ENCODE results near the gene TTC39B.

TTC39B gene

GRCh38 chr9:15246243-15246642 lies 60.8 kb downstream of the TTC39B start:
- Histone ChIP-seq H3K79me2 (no peaks in the 10 kb centered on the region), H3K27me3 (ENCODE audit: control insufficient read depth, insufficient read depth, low read length) (no peaks in the 10 kb centered on the region), H3K27ac (no peak overlapping the region), H3K9me3 (ENCODE audit: control insufficient read depth, low read length) (no peaks in the 10 kb centered on the region), H2AFZ (no peak overlapping the region), H3K36me3 (ENCODE audit: control insufficient read depth, insufficient read depth, low read length) (no peaks in the 10 kb centered on the region), H3K4me3 (ENCODE audit: low read depth, low read length) (no peak overlapping the region), H3K4me1 (peaks cover 2% of the 10 kb centered on the region), H3K4me2 (ENCODE audit: low read length) (no peak overlapping the region), H3K9ac (no peak overlapping the region)
- TF ChIP-seq CTCF (IDR thresholded peaks at IDR 0.05): no peak

- no peak overlapping the region for H3K27ac ChIP-seq
- no peaks in the 10 kb centered on the region for H3K79me2 ChIP-seq
- no peaks in the 10 kb centered on the region for H3K36me3 ChIP-seq (ENCODE audit: control insufficient read depth, insufficient read depth, low read length)
- H3K27me3 ChIP-seq (ENCODE audit: control insufficient read depth, insufficient read depth, low read length): no peaks in the 10 kb centered on the region
- H3K4me3 ChIP-seq (ENCODE audit: low read depth, low read length): no peak overlapping the region
- no peak overlapping the region for H3K9ac ChIP-seq
- H3K4me2 ChIP-seq (ENCODE audit: low read length): no peak overlapping the region
- no peak for TF ChIP-seq CTCF (IDR thresholded peaks at IDR 0.05)
- peaks cover 2% of the 10 kb centered on the region for H3K4me1 ChIP-seq
- H2AFZ ChIP-seq: no peak overlapping the region
- no peaks in the 10 kb centered on the region for H3K9me3 ChIP-seq (ENCODE audit: control insufficient read depth, low read length)
These were observed 63.0 kb downstream of the TTC39B start for GRCh38 chr9:15244001-15244441.

- Histone ChIP-seq H3K4me3 (ENCODE audit: low read depth, low read length) (no peak overlapping the region), H3K79me2 (no peaks in the 10 kb centered on the region), H3K4me2 (ENCODE audit: low read length) (no peak overlapping the region), H3K27me3 (ENCODE audit: control insufficient read depth, insufficient read depth, low read length) (no peaks in the 10 kb centered on the region), H3K9ac (no peak overlapping the region), H3K4me1 (peaks cover 2% of the 10 kb centered on the region), H3K27ac (no peak overlapping the region), H2AFZ (no peak overlapping the region), H3K36me3 (ENCODE audit: control insufficient read depth, insufficient read depth, low read length) (no peaks in the 10 kb centered on the region), H3K9me3 (ENCODE audit: control insufficient read depth, low read length) (no peaks in the 10 kb centered on the region)
- no peak for TF ChIP-seq CTCF (IDR thresholded peaks at IDR 0.05)
These were observed 63.9 kb downstream of the TTC39B start for GRCh38 chr9:15243081-15243480.

GRCh38 chr9:15240927-15241326 lies 66.1 kb downstream of the TTC39B start:
- no peak for TF ChIP-seq CTCF (IDR thresholded peaks at IDR 0.05)
- Histone ChIP-seq H3K4me2 (ENCODE audit: low read length) (no peak overlapping the region), H3K27me3 (ENCODE audit: control insufficient read depth, insufficient read depth, low read length) (no peaks in the 10 kb centered on the region), H3K4me1 (peaks cover 2% of the 10 kb centered on the region), H3K27ac (no peak overlapping the region), H3K9ac (no peak overlapping the region), H3K9me3 (ENCODE audit: control insufficient read depth, low read length) (no peaks in the 10 kb centered on the region), H3K79me2 (peaks cover 3% of the 10 kb centered on the region), H3K36me3 (ENCODE audit: control insufficient read depth, insufficient read depth, low read length) (no peaks in the 10 kb centered on the region), H2AFZ (no peak overlapping the region), H3K4me3 (ENCODE audit: low read depth, low read length) (no peak overlapping the region)

- H2AFZ ChIP-seq: no peak overlapping the region
- no peak overlapping the region for H3K4me3 ChIP-seq (ENCODE audit: low read depth, low read length)
- TF ChIP-seq CTCF (IDR thresholded peaks at IDR 0.05): no peak
- H3K4me2 ChIP-seq (ENCODE audit: low read length): no peak overlapping the region
- no peaks in the 10 kb centered on the region for H3K9me3 ChIP-seq (ENCODE audit: control insufficient read depth, low read length)
- H3K4me1 ChIP-seq: peaks cover 2% of the 10 kb centered on the region
- H3K27ac ChIP-seq: no peak overlapping the region
- H3K36me3 ChIP-seq (ENCODE audit: control insufficient read depth, insufficient read depth, low read length): no peaks in the 10 kb centered on the region
- no peak overlapping the region for H3K9ac ChIP-seq
- peaks cover 3% of the 10 kb centered on the region for H3K79me2 ChIP-seq
- H3K27me3 ChIP-seq (ENCODE audit: control insufficient read depth, insufficient read depth, low read length): no peaks in the 10 kb centered on the region
These were observed 67.2 kb downstream of the TTC39B start for GRCh38 chr9:15239816-15240215.
